Activated CD4-positive, alpha-beta T cell treated with anti-CD3 and anti-CD28 coated beads, Interleukin-2, amount 10 ng/mL, durations not matched to agents 24 days and 14 days (primary cell): ENCODE measurements around the gene EHD4. TPM values are rescaled to one million over a fixed set of nuclear protein-coding genes. Genes with fewer than 3 reads are reported as not detected.

ENCODE experiments used
- DNase-seq: peaks from one replicate; pipeline ENCODE4 v3.0.0; 2022
- H3K27ac Mint-ChIP-seq: one replicate; pipeline ENCODE4 v1.8.0; 2022; ENCODE audit warnings: mild to moderate bottlenecking, mixed read lengths
- H3K27me3 Mint-ChIP-seq: one replicate; pipeline ENCODE4 v1.8.0; 2022; ENCODE audit warnings: mixed read lengths
- H3K36me3 Mint-ChIP-seq: one replicate; pipeline ENCODE4 v1.8.0; 2022; ENCODE audit warnings: low read depth, mild to moderate bottlenecking, mixed read lengths
- H3K4me1 Mint-ChIP-seq: one replicate; pipeline ENCODE4 v1.8.0; 2021; ENCODE audit warnings: mixed read lengths
- H3K4me3 Mint-ChIP-seq: one replicate; pipeline ENCODE4 v1.8.0; 2022; ENCODE audit warnings: mild to moderate bottlenecking, moderate library complexity, mixed read lengths
- H3K9me3 Mint-ChIP-seq: one replicate; pipeline ENCODE4 v1.8.0; 2021; ENCODE audit warnings: mixed read lengths
- intact Hi-C: fragments of 100-400 bp; cut with micrococcal nuclease; formaldehyde crosslinking; loops from one replicate; pipeline ENCODE4 v1.15.1; 2023
- total RNA-seq: library from RNA; stranded (reverse); gene quantifications from 2 replicates; pipeline ENCODE4 v1.2.3, GENCODE V29; 2022

The EHD4 gene
- total RNA-seq, 1 donor from 2014 or later: 28.4 TPM

GRCh38 chr15:41937568-41937923, 34.8 kb downstream of the EHD4 start:
- intact Hi-C loops: loop anchor here (5.0 kb wide), 2 partner anchors 445 to 1810 kb away; partner anchors contain the start of genes ITPKA and PDIA3
- peaks cover 30% of the 10 kb centered on the region for H3K36me3 Mint-ChIP-seq
- H3K27me3 Mint-ChIP-seq: no peaks in the 10 kb centered on the region
- H3K4me3 Mint-ChIP-seq: peak overlapping the region; percentile 75
- H3K4me1 Mint-ChIP-seq: peaks cover 70% of the 10 kb centered on the region
- peaks cover 4% of the 10 kb centered on the region for H3K9me3 Mint-ChIP-seq
- no peak for DNase-seq
- peak overlapping the region; percentile 100 for H3K27ac Mint-ChIP-seq

- Mint-ChIP-seq H3K4me1 (peaks cover 70% of the 10 kb centered on the region), H3K4me3 (peak overlapping the region; percentile 75), H3K36me3 (peaks cover 26% of the 10 kb centered on the region), H3K27me3 (no peaks in the 10 kb centered on the region), H3K9me3 (peaks cover 4% of the 10 kb centered on the region), H3K27ac (peak overlapping the region; percentile 100)
- peak; percentile 94 for DNase-seq
- intact Hi-C loops: loop anchor here (1.0 to 5.0 kb wide), 3 partner anchors 336 to 1810 kb away; partner anchors contain the start of genes GANC, ITPKA, PDIA3 and TMEM87A
Observed at GRCh38 chr15:41936649-41937567, 35.4 kb downstream of the EHD4 start.

GRCh38 chr15:41936155-41936554, 36.2 kb downstream of the EHD4 start:
- Mint-ChIP-seq H3K4me1 (peaks cover 70% of the 10 kb centered on the region), H3K36me3 (peaks cover 27% of the 10 kb centered on the region), H3K9me3 (peaks cover 4% of the 10 kb centered on the region), H3K4me3 (peak overlapping the region; percentile 75), H3K27me3 (no peaks in the 10 kb centered on the region), H3K27ac (peak overlapping the region; percentile 100)
- peak; percentile 66 for DNase-seq
- intact Hi-C loops: loop anchor here (1.0 to 5.0 kb wide), 3 partner anchors 337 to 1811 kb away; partner anchors contain the start of genes GANC, ITPKA, PDIA3 and TMEM87A

DNA sequence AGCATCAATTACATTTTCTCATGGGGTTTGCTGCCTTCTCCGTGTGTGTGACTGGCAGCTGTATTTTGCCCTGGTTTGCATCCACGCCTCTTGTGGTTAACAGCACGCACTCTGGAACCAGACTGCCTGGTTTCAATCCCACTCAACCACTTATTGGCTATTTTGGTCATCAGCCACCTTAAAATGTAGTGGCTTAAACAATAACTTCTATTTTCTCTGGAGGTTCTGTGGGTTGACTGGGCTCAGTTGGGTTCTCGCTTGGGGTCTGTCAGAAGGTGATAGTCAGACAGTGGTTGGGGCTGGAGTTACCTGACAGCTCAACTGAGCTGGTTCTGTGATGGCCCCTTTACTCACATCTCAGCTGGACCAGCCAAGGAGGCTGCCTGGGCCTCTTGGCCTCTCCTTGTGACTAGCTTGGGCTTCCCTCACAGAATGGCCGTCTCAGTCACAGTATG, 36.8 kb downstream of the EHD4 start:
- no peaks in the 10 kb centered on the region for H3K27me3 Mint-ChIP-seq
- peaks cover 21% of the 10 kb centered on the region for H3K36me3 Mint-ChIP-seq
- peak overlapping the region; percentile 75 for H3K4me3 Mint-ChIP-seq
- intact Hi-C loops: loop anchor here (1.0 to 5.0 kb wide), 4 partner anchors 36 to 1812 kb away; partner anchors contain the start of genes GANC, ITPKA, PDIA3 and TMEM87A
- peaks cover 64% of the 10 kb centered on the region for H3K4me1 Mint-ChIP-seq
- peak overlapping the region; percentile 100 for H3K27ac Mint-ChIP-seq
- peaks cover 4% of the 10 kb centered on the region for H3K9me3 Mint-ChIP-seq
- peak; percentile 72 for DNase-seq

GRCh38 chr15:41934843-41935242, 37.5 kb downstream of the EHD4 start:
- intact Hi-C loops: loop anchor here (1.0 to 5.0 kb wide), 3 partner anchors 36 to 1812 kb away; partner anchors contain the start of genes ITPKA and PDIA3
- peaks cover 61% of the 10 kb centered on the region for H3K4me1 Mint-ChIP-seq
- DNase-seq: peak; percentile 92
- peak overlapping the region; percentile 100 for H3K27ac Mint-ChIP-seq
- peaks cover 17% of the 10 kb centered on the region for H3K36me3 Mint-ChIP-seq
- no peaks in the 10 kb centered on the region for H3K27me3 Mint-ChIP-seq
- peaks cover 4% of the 10 kb centered on the region for H3K9me3 Mint-ChIP-seq
- peak overlapping the region; percentile 75 for H3K4me3 Mint-ChIP-seq

DNA sequence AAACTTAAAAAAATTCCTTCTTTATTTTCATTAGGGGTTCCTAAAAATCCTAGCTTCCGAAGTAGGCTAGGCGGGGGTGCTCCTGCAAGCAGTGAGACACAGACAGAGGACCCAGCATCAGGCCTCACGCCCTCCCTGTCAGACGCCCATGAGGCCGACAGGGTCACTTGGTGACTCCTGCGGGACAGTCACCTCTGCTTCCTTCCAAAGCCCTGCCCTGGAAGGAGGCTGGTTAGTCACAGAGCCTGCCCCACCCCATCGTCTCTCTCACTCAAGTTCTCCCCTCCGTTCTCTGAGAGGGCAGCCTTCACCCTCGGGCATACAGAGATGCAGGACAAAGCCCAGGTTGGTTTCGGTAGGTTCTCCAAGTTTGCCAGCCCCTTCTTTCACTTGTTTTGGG, 38.6 kb downstream of the EHD4 start:
- peak overlapping the region; percentile 100 for H3K27ac Mint-ChIP-seq
- no peak for DNase-seq
- no peaks in the 10 kb centered on the region for H3K27me3 Mint-ChIP-seq
- no peak overlapping the region for H3K4me3 Mint-ChIP-seq
- intact Hi-C loops: no loop called here
- H3K4me1 Mint-ChIP-seq: peaks cover 64% of the 10 kb centered on the region
- peaks cover 4% of the 10 kb centered on the region for H3K9me3 Mint-ChIP-seq
- H3K36me3 Mint-ChIP-seq: peaks cover 15% of the 10 kb centered on the region

GRCh38 chr15:41933326-41933725, 39.0 kb downstream of the EHD4 start:
- H3K36me3 Mint-ChIP-seq: peaks cover 13% of the 10 kb centered on the region
- H3K27ac Mint-ChIP-seq: peak overlapping the region; percentile 51
- H3K4me1 Mint-ChIP-seq: peaks cover 62% of the 10 kb centered on the region
- intact Hi-C loops: no loop called here
- peaks cover 4% of the 10 kb centered on the region for H3K9me3 Mint-ChIP-seq
- no peaks in the 10 kb centered on the region for H3K27me3 Mint-ChIP-seq
- H3K4me3 Mint-ChIP-seq: no peak overlapping the region
- DNase-seq: no peak

- Mint-ChIP-seq H3K4me3 (no peak overlapping the region), H3K27me3 (no peaks in the 10 kb centered on the region), H3K36me3 (peaks cover 13% of the 10 kb centered on the region), H3K9me3 (peaks cover 4% of the 10 kb centered on the region), H3K4me1 (peaks cover 58% of the 10 kb centered on the region), H3K27ac (peak overlapping the region; percentile 51)
- intact Hi-C loops: no loop called here
- DNase-seq: no peak
Observed at GRCh38 chr15:41932511-41933289, 39.7 kb downstream of the EHD4 start.

- Mint-ChIP-seq H3K27ac (peak overlapping the region; percentile 6), H3K27me3 (no peaks in the 10 kb centered on the region), H3K9me3 (peaks cover 4% of the 10 kb centered on the region), H3K4me1 (peaks cover 57% of the 10 kb centered on the region), H3K36me3 (peaks cover 16% of the 10 kb centered on the region), H3K4me3 (no peak overlapping the region)
- no peak for DNase-seq
- intact Hi-C loops: no loop called here
Observed at GRCh38 chr15:41932101-41932500, 40.3 kb downstream of the EHD4 start.

GRCh38 chr15:41930867-41931222, 41.5 kb downstream of the EHD4 start:
- no peak overlapping the region for H3K4me3 Mint-ChIP-seq
- peaks cover 57% of the 10 kb centered on the region for H3K4me1 Mint-ChIP-seq
- H3K27me3 Mint-ChIP-seq: no peaks in the 10 kb centered on the region
- H3K36me3 Mint-ChIP-seq: peaks cover 20% of the 10 kb centered on the region
- DNase-seq: no peak
- H3K9me3 Mint-ChIP-seq: peaks cover 3% of the 10 kb centered on the region
- intact Hi-C loops: no loop called here
- H3K27ac Mint-ChIP-seq: no peak overlapping the region

DNA sequence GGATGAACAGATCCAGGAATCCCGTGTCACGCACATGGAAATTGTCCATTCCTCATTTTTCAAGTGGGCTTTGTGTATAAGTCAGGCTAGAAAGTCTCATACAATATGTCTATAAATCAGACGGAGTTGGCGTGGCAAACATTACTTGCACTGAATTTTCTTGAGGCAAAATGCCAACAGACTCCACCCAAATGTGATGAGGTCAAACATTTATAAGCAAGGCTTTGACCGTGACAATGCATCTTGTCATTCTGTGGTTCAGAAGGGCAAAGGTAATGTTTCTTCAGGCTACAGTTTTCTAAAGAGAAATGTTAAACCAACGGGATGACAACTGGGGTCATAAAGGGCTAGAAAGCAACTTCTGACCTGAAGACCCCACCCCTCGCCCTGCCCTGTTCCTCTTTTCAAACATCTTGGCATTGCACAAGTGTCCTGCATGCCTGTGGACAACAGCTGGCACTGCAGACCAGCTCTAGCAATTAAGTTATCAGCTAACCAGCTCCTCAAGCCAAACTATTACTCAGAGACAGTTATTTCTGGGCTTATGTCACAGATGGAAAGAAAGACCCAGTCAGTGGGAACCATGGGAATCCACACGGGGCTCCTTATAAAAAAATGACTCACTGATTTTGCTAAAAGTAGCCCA, 42.0 kb downstream of the EHD4 start:
- DNase-seq: no peak

DNA sequence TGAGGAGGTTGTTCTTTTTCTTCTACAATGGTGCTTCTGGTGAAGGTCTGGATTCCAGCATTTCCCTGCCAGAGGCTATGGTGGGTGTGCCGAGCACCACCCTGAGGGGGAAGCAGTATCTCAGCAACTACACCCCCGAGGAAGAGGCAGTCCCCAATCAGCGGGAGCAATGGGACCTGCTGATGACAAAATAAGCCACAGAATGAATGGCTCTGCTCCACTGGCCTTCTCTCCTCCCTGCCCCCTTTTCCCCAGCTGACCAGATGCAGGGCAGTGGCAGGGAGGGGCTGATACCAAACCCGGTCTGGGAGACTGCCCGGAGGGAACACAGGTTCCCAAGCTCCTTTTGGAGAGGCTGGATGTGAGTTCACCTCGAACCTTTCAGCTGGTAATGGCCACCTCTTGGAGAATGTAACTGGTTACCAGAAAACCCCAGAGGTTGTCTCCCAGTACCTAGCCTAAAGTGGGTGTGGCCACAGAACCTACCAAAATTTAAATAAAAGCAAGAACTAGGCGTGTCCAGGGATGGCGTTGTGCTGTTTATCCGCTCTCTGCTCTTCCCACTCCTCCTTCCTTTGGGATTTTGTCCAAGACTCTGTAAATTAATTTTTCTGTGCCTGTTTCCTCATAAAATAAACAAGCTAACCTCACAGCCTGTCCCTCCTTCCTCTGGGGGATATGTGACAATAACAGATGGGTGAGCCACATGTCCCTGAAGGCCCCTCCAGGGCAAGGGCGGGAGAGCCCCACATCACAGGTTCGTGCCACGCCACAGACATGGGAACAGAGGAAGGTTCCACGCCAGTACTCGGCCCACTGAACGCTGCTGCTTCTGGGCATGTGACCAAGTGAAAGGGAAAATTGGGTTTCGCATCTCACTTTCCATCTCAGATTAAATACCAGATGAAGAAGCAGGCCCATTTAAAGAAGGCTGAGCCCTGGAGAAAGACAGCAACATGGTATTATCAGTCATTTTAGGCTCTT, 43.4 kb downstream of the EHD4 start:
- H3K27ac Mint-ChIP-seq: peak overlapping the region; percentile 63
- peaks cover 48% of the 10 kb centered on the region for H3K4me1 Mint-ChIP-seq
- no peak overlapping the region for H3K4me3 Mint-ChIP-seq
- H3K27me3 Mint-ChIP-seq: no peaks in the 10 kb centered on the region
- no peaks in the 10 kb centered on the region for H3K9me3 Mint-ChIP-seq
- intact Hi-C loops: no loop called here
- H3K36me3 Mint-ChIP-seq: peaks cover 19% of the 10 kb centered on the region
- DNase-seq: no peak

More for the DNA sequence above, 42.0 kb downstream of the EHD4 start:
- H3K4me1 Mint-ChIP-seq: peaks cover 55% of the 10 kb centered on the region
- H3K4me3 Mint-ChIP-seq: no peak overlapping the region
- H3K9me3 Mint-ChIP-seq: no peaks in the 10 kb centered on the region
- intact Hi-C loops: no loop called here
- H3K27ac Mint-ChIP-seq: no peak overlapping the region
- H3K36me3 Mint-ChIP-seq: peaks cover 16% of the 10 kb centered on the region
- H3K27me3 Mint-ChIP-seq: no peaks in the 10 kb centered on the region
